COLO829 (cell line): ENCODE measurements around the gene RMI2.
A peak's percentile ranks its signal among the peaks of the same experiment; 100 is the strongest.

ENCODE experiments used
- DNase-seq: peaks from one replicate; pipeline ENCODE4 v3.0.0; 2012; ENCODE audit warnings: low spot score

Gene RMI2

GRCh38 chr16:11384184-11384955 lies 39.1 kb downstream of the RMI2 start:
- no peak for DNase-seq

- no peak for DNase-seq
Observed at GRCh38 chr16:11384956-11385586, 39.8 kb downstream of the RMI2 start.

- DNase-seq = no peak
Observed at GRCh38 chr16:11386054-11386680, 40.9 kb downstream of the RMI2 start.

GRCh38 chr16:11386791-11387546 lies 41.7 kb downstream of the RMI2 start:
- no peak for DNase-seq

GRCh38 chr16:11389083-11389482 lies 43.8 kb downstream of the RMI2 start:
- no peak for DNase-seq

- DNase-seq = no peak
Observed at GRCh38 chr16:11389631-11390565, 44.6 kb downstream of the RMI2 start.

GRCh38 chr16:11390573-11391495 lies 45.6 kb downstream of the RMI2 start:
- DNase-seq = no peak

- DNase-seq = no peak
Observed at GRCh38 chr16:11391576-11391975, 46.3 kb downstream of the RMI2 start.

GRCh38 chr16:11392041-11392581 lies 46.9 kb downstream of the RMI2 start:
- DNase-seq = no peak

- DNase-seq = no peak
Observed at GRCh38 chr16:11393366-11393765, 48.1 kb downstream of the RMI2 start.

- DNase-seq = no peak
Observed at GRCh38 chr16:11393861-11394592, 48.8 kb downstream of the RMI2 start.

- DNase-seq = no peak
Observed at GRCh38 chr16:11394593-11394960, 49.3 kb downstream of the RMI2 start.

- no peak for DNase-seq
Observed at GRCh38 chr16:11395008-11395948, 50.0 kb downstream of the RMI2 start.

GRCh38 chr16:11395949-11396240 lies 50.6 kb downstream of the RMI2 start:
- no peak for DNase-seq

GRCh38 chr16:11396241-11397048 lies 51.2 kb downstream of the RMI2 start:
- DNase-seq = peak; percentile 82

GRCh38 chr16:11398136-11398535 lies 52.9 kb downstream of the RMI2 start:
- no peak for DNase-seq

GRCh38 chr16:11398851-11399250 lies 53.6 kb downstream of the RMI2 start:
- DNase-seq = no peak
